HG03571 (cell line): ENCODE measurements around the gene RBPJ.

Experiments used
- ATAC-seq: cut with Tn5 transposase; IDR thresholded peaks from one replicate; pipeline ENCODE4 v1.9.1; 2021; ENCODE audit not compliant: unreplicated experiment

Gene RBPJ

DNA sequence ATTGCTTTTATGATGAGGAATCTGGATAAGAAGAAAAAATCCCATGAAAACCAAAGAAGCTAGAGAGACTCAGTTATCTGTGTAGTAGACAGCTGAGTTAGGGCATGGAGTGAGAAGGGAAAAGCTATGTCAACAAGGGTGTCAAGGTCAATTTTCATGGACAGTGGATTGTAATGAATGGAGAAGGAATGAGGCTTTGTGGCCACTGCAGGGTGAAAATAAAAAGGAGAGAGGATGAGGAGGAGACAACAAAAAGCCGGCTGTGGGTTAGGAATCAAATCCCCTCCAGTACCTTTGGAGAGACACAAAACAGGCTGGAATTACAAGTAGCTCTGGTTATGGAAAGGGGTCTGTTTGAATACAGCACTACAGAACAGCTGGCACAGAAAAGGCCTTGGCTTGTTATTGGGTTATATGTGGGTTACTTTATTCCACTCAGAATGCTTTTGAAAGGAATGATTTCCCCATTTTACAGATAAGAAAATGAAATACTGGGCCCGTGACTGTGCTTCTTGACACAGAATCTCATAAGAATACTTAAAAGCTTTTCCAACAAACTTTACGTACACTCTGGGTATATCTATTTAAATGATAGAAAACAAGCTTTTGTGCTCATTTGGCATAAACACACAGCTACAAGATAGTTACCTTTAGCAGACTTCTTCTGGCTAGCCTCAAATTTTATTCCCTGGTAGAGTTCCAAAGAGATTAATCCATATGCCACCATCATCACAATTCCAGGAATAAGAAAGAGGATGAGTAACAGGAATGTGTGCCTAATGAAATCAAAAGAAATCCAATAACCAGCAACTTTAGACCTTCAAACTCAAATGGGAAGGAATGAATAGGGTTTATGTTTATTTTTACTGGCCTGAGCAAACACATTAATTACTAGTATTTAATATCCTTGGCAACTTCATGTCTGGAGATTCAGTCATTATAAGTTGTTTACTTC is 162.0 kb downstream of the RBPJ start:
- ATAC-seq, result no peak

DNA sequence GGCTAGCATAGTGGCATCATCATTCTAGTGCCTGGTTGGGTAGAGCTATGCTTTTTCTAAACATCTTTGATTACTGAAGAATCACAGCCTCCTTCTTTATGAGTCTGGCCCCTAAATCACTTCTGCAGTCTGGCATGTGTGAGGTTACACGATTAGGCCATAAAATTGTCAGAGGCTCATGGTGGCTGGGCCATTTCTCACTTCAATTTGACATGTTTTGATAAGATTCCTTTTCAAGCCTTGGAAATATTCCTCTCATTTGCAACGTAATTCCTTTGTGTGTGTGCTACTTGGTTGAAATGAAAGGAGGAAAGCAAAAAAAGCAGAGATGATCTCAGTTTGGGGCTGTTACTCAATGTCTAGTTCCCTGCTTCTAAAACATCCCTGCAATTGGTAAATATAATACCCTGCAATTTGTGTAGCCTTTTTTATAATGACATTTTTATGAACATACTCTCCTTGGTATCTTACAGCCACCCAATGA is 163.3 kb downstream of the RBPJ start:
- ATAC-seq, result no peak

DNA sequence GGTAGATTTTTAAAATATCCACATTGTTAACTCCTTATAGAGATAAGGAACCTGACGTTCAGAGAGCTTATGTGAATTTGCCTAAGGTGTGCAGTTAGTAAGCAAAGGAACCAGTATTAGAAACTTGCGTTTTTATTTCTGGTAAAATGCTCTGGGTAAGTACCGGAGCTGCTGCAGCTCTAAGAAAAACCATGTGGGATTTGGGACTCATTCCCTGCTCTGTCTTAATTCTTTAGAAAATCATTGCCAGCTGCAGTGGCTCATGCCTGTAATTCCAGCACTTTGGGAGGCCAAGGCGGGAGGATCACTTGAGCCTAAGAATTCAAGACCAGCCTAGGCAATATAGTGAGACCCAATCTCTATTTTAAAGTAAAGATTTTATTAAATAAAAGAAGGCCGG is 163.7 kb downstream of the RBPJ start:
- ATAC-seq, result no peak
